COLO668 (cell line): ENCODE measurements around the gene CD14.
"Not testable (repeated sequence)": the region's sequence is repeated elsewhere in the genome, so short reads cannot be mapped to it uniquely, and the experiment has no call there.

Experiments used
- DNase-seq: peaks from one replicate; lab custom pipeline; 2025; ENCODE audit not compliant: unreplicated experiment; lab: John Stamatoyannopoulos, UW

The CD14 gene

DNA sequence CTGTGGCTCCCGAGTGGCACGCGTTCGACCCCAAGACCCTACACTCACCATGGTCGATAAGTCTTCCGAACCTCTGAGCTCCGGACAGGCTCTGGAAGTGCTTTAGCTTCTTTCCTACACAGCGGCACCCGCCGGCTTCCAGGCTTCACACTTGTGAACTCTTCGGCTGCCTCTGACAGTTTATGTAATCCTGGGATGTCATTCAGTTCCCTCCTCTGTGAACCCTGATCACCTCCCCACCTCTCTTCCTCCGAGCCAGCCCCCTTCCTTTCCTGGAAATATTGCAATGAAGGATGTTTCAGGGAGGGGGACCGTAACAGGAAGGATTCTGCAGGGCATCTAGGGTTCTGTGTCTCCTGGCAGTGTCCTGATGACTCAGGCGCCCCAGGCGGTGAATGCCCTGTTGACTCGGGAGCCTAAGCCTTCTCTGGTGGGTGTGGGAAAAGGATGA lies at the start of gene CD14:
Gene CD14 (minus strand): TSS at position 155 of the 451 bp plus-strand sequence. CDS start 104 bp downstream, at position 51.
- DNase-seq, result peak; percentile 64

- no peak for DNase-seq
Observed at GRCh38 chr5:140678993-140679392, 46.0 kb upstream of the CD14 start.

- DNase-seq, result no peak
Observed at GRCh38 chr5:140677947-140678346, 45.0 kb upstream of the CD14 start.

- DNase-seq, result no peak
Observed at GRCh38 chr5:140674629-140675028, 41.7 kb upstream of the CD14 start.

DNA sequence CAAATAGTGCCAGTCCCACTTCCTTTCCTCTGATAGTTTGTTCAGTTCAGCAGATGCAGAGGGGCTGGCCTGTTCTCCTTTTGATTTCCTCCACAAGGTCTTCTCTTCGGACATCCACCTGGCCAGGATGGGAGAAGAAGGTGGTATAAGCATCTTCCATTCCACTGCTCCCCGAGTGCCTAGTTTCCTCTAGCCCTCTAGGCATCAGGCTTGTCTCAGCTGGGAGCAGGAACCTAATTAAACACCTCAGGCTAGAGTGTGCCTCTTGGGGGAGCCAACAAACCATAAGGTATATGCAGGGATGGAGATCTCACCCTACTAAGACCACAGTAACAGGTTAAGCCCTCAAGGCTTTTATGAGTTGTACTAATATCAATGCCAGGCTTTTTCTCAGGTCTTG lies 41.2 kb upstream of the CD14 start:
- no peak for DNase-seq

GRCh38 chr5:140673187-140673976 lies 40.4 kb upstream of the CD14 start, which contains the start of gene DND1:
Gene DND1 (minus strand): TSS chr5:140673576. CDS start chr5:140673542, 34 bp downstream.
- DNase-seq, result no peak

DNA sequence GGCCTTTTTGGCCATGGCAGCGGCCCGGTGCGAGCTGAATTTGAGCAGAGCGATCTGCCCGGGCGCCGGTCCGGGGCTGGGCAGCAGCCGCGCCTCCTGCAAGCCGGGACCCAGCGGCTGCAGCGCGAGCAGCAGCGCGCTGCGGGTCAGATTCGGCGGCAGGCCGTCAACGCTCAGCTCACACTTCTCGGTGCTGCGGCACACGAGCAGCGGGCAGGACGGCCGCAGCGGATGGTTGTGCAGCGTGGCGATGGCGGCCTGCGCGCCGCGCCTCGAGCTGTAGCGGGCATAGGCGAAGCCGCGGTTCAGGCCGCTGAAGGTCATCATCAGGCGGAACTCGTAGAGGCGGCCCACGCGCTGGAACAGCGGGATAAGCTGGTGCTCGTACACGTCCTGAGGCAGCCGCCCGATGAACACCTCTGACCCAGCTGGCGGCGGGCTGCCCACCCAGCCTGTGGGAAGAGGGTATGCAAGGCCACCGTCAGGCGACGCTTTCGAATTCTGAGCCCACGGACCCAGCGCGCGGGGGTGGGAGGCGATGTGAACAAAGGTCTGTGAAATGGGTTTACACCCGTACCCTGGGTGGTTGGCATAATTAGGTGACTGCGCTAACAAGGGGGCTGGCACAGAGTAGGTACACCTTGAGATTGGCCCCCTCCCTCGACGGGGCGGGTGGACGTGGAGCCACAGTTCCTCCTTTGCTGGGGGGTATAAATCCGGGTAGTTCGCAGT lies 39.6 kb upstream of the CD14 start:
- peak; percentile 29 for DNase-seq

- DNase-seq, result no peak
Observed at GRCh38 chr5:140671472-140672125, 38.6 kb upstream of the CD14 start.

DNA sequence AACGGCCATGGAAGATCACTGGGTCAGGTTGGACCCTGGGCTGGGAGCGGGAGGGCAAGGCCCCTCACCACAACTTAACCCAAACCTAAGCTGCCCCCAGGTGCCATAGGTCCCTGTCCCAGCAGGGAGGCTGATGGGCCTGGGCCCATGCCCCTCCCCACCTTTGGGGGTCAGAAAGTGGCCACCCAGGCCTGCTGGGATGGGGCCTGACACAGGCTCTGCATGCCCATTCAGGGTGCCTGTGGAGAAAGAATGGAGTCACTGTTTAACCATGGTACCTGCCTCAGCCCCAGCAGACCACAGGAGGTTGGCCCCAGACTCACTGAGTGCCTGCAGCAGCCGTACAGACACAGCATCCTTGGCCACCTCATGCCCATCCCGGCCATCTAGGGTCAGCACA lies 38.1 kb upstream of the CD14 start:
- not testable (repeated sequence) for DNase-seq

- peak; percentile 91 for DNase-seq
Observed at GRCh38 chr5:140664359-140665119, 31.6 kb upstream of the CD14 start, which contains the start of gene WDR55. Gene WDR55 (plus strand): TSS chr5:140664904. CDS start chr5:140664913, 9 bp downstream.

- no peak for DNase-seq
Observed at GRCh38 chr5:140664030-140664358, 31.0 kb upstream of the CD14 start.

DNA sequence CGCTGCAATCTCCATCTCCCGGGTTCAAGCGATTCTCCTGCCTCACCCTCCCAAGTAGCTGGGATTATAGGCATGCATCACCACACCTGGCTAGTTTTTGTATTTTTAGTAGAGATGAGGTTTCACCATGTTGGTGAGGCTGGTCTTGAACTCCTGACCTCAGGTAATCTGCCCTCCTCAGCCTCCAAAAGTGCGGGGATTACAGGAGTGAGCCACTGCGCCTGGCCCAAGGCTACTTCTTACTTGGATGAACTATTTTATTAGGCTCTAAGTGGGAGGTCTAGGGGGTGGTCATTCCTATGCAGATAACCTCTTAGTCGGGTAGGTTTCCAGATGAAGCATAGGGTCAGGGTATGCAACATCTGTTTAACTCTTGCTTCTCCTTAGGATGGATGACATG lies 27.4 kb upstream of the CD14 start:
- not testable (repeated sequence) for DNase-seq

- no peak for DNase-seq
Observed at GRCh38 chr5:140658870-140659269, 25.9 kb upstream of the CD14 start.

GRCh38 chr5:140647042-140647419 lies 14.1 kb upstream of the CD14 start:
- peak; percentile 17 for DNase-seq

GRCh38 chr5:140642718-140643117 lies 9.7 kb upstream of the CD14 start:
- DNase-seq, result no peak

- no peak for DNase-seq
Observed at GRCh38 chr5:140641716-140642115, 8.7 kb upstream of the CD14 start.

DNA sequence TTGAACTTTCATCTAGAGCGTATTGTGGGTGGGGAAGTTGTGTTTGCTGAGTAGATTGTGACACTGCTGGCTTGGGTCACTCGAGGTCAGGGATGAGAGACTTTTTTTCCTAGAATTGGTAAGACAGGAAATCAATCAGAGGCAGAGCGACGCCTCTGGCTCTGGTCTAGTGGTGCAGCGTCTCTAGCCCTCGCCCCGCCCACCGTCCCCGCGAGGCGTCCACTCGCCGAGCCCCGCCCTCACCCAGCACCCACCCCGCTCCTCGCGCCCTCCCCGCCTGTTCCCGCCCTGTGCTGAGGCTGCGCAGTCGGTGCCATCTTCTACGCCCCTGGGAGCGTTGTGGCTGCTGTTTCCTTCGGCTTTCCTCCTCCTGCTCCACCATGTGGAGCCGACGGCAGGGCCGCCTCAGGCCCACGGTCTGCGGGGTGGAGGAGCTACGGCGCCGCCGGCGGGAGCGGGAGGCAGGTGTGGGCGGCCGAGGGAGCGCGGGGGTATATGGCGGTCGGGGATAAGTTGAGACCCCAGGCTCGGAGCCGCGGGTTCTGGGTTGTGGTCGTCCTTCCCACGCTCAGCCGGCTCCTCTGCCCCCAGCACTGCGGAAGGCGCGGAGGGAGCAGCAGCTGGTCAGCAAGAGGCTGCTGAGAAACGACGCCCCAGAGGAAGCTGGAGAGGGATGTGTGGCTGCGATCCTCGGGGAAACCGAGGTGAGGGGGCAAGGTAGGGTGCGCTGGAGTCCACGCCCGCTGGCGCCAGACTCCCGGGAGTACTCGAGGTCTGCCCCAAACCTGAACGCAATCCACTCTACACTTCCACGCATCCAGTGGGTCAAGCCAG lies 6.4 kb upstream of the CD14 start, which contains the start of gene TMCO6:
Gene TMCO6 (plus strand): TSS at position 304 of the 834 bp plus-strand sequence. CDS start 77 bp downstream, at position 381.
- peak; percentile 93 for DNase-seq

- DNase-seq, result not testable (repeated sequence)
Observed at GRCh38 chr5:140638898-140639147, 5.8 kb upstream of the CD14 start.

DNA sequence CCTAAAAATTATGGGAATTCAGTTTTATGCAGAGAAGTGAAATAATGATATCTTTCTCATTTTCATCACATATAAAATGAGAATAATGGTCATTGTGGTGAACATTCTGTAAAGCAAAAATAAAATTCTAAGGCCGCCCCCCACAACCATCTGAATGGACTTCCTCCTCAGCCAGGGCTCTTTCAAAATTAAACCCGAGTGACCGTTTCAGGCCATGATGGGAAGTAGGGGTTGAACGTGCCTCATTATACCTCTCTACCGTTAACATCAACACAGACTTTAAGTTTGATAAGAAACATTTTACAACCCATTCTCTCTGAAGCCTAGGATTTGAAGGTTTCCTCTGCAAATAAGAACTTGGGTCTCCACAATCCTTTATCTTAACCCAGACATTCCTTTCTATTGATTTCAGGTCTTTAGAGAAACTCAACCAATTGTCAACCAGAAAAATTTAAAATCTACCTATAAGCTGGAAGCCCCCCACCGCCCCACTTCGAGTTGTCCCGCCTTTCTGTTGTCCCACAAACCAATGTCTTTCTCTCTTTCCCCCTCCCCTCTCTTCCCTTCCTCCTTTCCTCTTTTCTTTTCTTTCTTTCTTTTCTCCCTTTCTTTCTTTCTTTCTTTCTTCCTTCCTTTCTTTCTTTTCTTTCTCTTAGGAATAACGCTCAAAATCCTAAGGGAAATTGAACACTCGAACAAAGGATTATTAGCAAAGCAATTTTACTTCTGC lies 4.6 kb upstream of the CD14 start:
- DNase-seq, result no peak
